HG03139 (cell line): ENCODE results near the gene EPHA7.

Source experiments
- ATAC-seq: cut with Tn5 transposase; IDR thresholded peaks from one replicate; pipeline ENCODE4 v1.9.1; 2021; ENCODE audit not compliant: unreplicated experiment

The EPHA7 gene

GRCh38 chr6:93419304-93420162 is at the start of gene EPHA7:
Gene EPHA7, minus strand, starts transcription at chr6:93419559. Its CDS starts 218 bp downstream, at chr6:93419341.
- peak; percentile 93 for ATAC-seq

GRCh38 chr6:93468291-93468690 is 48.9 kb upstream of the EPHA7 start:
- no peak for ATAC-seq

- no peak for ATAC-seq
Measured at GRCh38 chr6:93454533-93454932, 35.2 kb upstream of the EPHA7 start.

- ATAC-seq: peak; percentile 83
Measured at GRCh38 chr6:93453956-93454355, 34.6 kb upstream of the EPHA7 start.

- ATAC-seq: no peak
Measured at GRCh38 chr6:93447874-93448273, 28.5 kb upstream of the EPHA7 start.

- ATAC-seq: no peak
Measured at GRCh38 chr6:93437491-93437890, 18.1 kb upstream of the EPHA7 start.

- ATAC-seq: no peak
Measured at GRCh38 chr6:93433592-93433991, 14.2 kb upstream of the EPHA7 start.

- no peak for ATAC-seq
Measured at GRCh38 chr6:93424303-93425064, 5.1 kb upstream of the EPHA7 start.

GRCh38 chr6:93423542-93423941 is 4.2 kb upstream of the EPHA7 start:
- no peak for ATAC-seq

- no peak for ATAC-seq
Measured at GRCh38 chr6:93420163-93420795, 920 bp upstream of the EPHA7 start.

- no peak for ATAC-seq
Measured at GRCh38 chr6:93418408-93419303, 703 bp downstream of the EPHA7 start.

GRCh38 chr6:93418033-93418407 is 1.3 kb downstream of the EPHA7 start:
- ATAC-seq: no peak

GRCh38 chr6:93417421-93418013 is 1.8 kb downstream of the EPHA7 start:
- ATAC-seq: no peak

GRCh38 chr6:93416571-93417420 is 2.6 kb downstream of the EPHA7 start:
- no peak for ATAC-seq

- no peak for ATAC-seq
Measured at GRCh38 chr6:93413190-93413589, 6.2 kb downstream of the EPHA7 start.

- no peak for ATAC-seq
Measured at GRCh38 chr6:93412452-93412851, 6.9 kb downstream of the EPHA7 start.

GRCh38 chr6:93407186-93407585 is 12.2 kb downstream of the EPHA7 start:
- ATAC-seq: no peak

- ATAC-seq: no peak
Measured at GRCh38 chr6:93403390-93403789, 16.0 kb downstream of the EPHA7 start.

- ATAC-seq: no peak
Measured at GRCh38 chr6:93398723-93399122, 20.6 kb downstream of the EPHA7 start.
